ENCODE measurements around the gene GAST. TPM values are rescaled to one million over a fixed set of nuclear protein-coding genes. Genes with fewer than 3 reads are reported as not detected.

GAST gene
- total RNA-seq, 4 donors from 2014 or later = not detected

DNA sequence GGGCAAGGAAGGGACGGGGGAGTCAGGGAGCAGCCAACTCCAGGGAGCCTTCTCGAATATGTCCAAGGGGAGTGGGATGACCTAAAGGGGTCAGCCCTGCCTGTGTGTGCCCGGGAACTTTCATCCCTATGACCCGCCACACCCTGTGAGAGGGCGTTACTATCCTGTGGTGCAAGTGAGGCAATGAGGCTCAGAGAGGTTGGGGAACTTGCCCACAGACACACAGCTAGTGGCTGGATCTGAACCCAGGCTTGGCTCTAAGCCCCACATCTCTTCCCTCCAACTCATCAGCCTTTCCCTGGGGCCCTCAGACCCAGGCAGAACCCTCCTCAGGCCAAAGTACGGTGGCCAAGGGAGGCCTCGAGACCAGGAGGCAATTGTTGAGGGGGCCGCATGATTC, 51.2 kb downstream of the GAST start:
- Histone ChIP-seq H3K4me3 (no peak overlapping the region), H3K27me3 (no peaks in the 10 kb centered on the region), H3K36me3 (peaks cover 0 to 87% of the 10 kb centered on the region in 2 donors), H3K27ac (no peak overlapping the region), H3K4me1 (no peaks in the 10 kb centered on the region), H3K9me3 (no peaks in the 10 kb centered on the region)
- TF ChIP-seq POLR2A (IDR thresholded peaks at IDR 0.05) = no peak
- in situ Hi-C loops (cut with MboI; ENCODE audit: low sequenced_read_pairs in 4 of 4) = no loop called here
- ATAC-seq (no peak), DNase-seq (no peak)
- intact Hi-C loops (cut with DNase I; ENCODE audit: low total_unique reads) = no loop called here

Other genes starting within 250 kb of the GAST start
- under 1 TPM in 1 of 4 donors, not detected in 3; 0.41 TPM for gene KRT32, start 244.9 kb upstream of the GAST start, total RNA-seq
- not detected for gene KRT35, start 231.2 kb upstream of the GAST start, total RNA-seq
- gene KRT36, start 222.4 kb upstream of the GAST start, total RNA-seq = not detected
- not detected for gene KRT13, start 206.7 kb upstream of the GAST start, total RNA-seq
- not detected for gene KRT15, start 193.4 kb upstream of the GAST start, total RNA-seq
- gene KRT19, start 184.0 kb upstream of the GAST start, total RNA-seq = 10 to 100 TPM in 1 of 4 donors, 1 to 10 TPM in 1, under 1 TPM in 1, not detected in 1; 0.53 to 11.0 (median 3.6) TPM
- not detected for gene KRT9, start 140.3 kb upstream of the GAST start, total RNA-seq
- gene KRT14, start 125.4 kb upstream of the GAST start, total RNA-seq = not detected
- gene KRT16, start 99.6 kb upstream of the GAST start, total RNA-seq = under 1 TPM in 1 of 4 donors, not detected in 3; 0.34 TPM
- not detected for gene KRT17, start 87.8 kb upstream of the GAST start, total RNA-seq
- 100 to 1,000 TPM; 222 to 842 (median 375) TPM for gene EIF1, start 23.4 kb upstream of the GAST start, total RNA-seq
- under 1 TPM in 1 of 4 donors, not detected in 3; 0.22 TPM for gene HAP1, start 22.3 kb downstream of the GAST start, total RNA-seq
- 100 to 1,000 TPM in 3 of 4 donors, 10 to 100 TPM in 1; 88.8 to 135 (median 113) TPM for gene JUP, start 74.4 kb downstream of the GAST start, total RNA-seq
- 1 to 10 TPM; 1.8 to 4.0 (median 2.9) TPM for gene P3H4, start 99.6 kb downstream of the GAST start, total RNA-seq
- 10 to 100 TPM in 2 of 4 donors, 1 to 10 TPM in 2; 7.0 to 12.9 (median 9.7) TPM for gene FKBP10, start 100.7 kb downstream of the GAST start, total RNA-seq
- 10 to 100 TPM; 13.8 to 27.6 (median 23.1) TPM for gene NT5C3B, start 123.9 kb downstream of the GAST start, total RNA-seq
- gene KLHL10, start 125.5 kb downstream of the GAST start, total RNA-seq = under 1 TPM in 1 of 4 donors, not detected in 3; 0.31 TPM
- 1 to 10 TPM; 2.2 to 4.7 (median 3.8) TPM for gene KLHL11, start 153.1 kb downstream of the GAST start, total RNA-seq
- gene ACLY, start 206.6 kb downstream of the GAST start, total RNA-seq = 10 to 100 TPM; 20.8 to 35.0 (median 30.7) TPM
- gene ODAD4, start 218.3 kb downstream of the GAST start, total RNA-seq = 1 to 10 TPM in 1 of 4 donors, under 1 TPM in 2, not detected in 1; 0.13 to 1.3 (median 0.20) TPM

Data from gastrocnemius medialis (tissue), 4 donors.